Neural progenitor cell (in vitro differentiated cells): Measurements from ENCODE around the gene ZSCAN16. TPM values are rescaled to one million over a fixed set of nuclear protein-coding genes. Genes with fewer than 3 reads are reported as not detected.
A peak's percentile ranks its signal among the peaks of the same experiment; 100 is the strongest.

Experiments used
- DNase-seq: peaks from one replicate; pipeline ENCODE4 v3.0.0-alpha.2; 2016; ENCODE audit warnings: low spot score
- H2AFZ ChIP-seq: fragments of 200-600 bp; sonication (generic); replicated peaks from 2 replicates; pipeline ENCODE4 v1.6.1; 2016; ENCODE audit warnings: antibody characterized with exemption
- H3F3A ChIP-seq: fragments of 200-600 bp; sonication (generic); 2 replicates; pipeline ENCODE4 v1.6.1; 2016; ENCODE audit warnings: antibody characterized with exemption, low read depth
- H3K27ac ChIP-seq: fragments of 200-600 bp; sonication (generic); 2 replicates; pipeline ENCODE4 v1.5.1; 2016; ENCODE audit warnings: mild to moderate bottlenecking
- H3K27me3 ChIP-seq: fragments of 200-600 bp; sonication (generic); 2 replicates; pipeline ENCODE4 v1.6.1; 2016; ENCODE audit warnings: mild to moderate bottlenecking, moderate library complexity
- H3K36me3 ChIP-seq: fragments of 200-600 bp; sonication (generic); 2 replicates; pipeline ENCODE4 v1.5.1; 2016
- H3K4me1 ChIP-seq: fragments of 200-600 bp; sonication (generic); 2 replicates; pipeline ENCODE4 v1.6.1; 2016; ENCODE audit warnings: mixed run types
- H3K4me2 ChIP-seq: fragments of 200-600 bp; sonication (generic); 2 replicates; pipeline ENCODE4 v1.6.1; 2016
- H3K4me3 ChIP-seq: fragments of 200-600 bp; sonication (generic); 2 replicates; pipeline ENCODE4 v1.5.1; 2016
- H3K79me2 ChIP-seq: fragments of 200-600 bp; sonication (generic); 2 replicates; pipeline ENCODE4 v1.6.1; 2016; ENCODE audit warnings: low read depth
- H3K9ac ChIP-seq: fragments of 200-600 bp; sonication (generic); 2 replicates; pipeline ENCODE4 v1.6.1; 2016
- H3K9me3 ChIP-seq: fragments of 200-600 bp; sonication (generic); 2 replicates; pipeline ENCODE4 v1.5.1; 2016; ENCODE audit warnings: low read depth
- H4K20me1 ChIP-seq: fragments of 200-600 bp; sonication (generic); 2 replicates; pipeline ENCODE4 v1.6.1; 2016; ENCODE audit warnings: low read depth
- H3K27ac Mint-ChIP-seq: 3 replicates; pipeline ENCODE4 v1.8.0; 2021; ENCODE audit warnings: mixed read lengths
- H3K27me3 Mint-ChIP-seq: 2 replicates; pipeline ENCODE4 v1.8.0; 2022; ENCODE audit warnings: low read depth, mild to moderate bottlenecking, inconsistent platforms, moderate library complexity, mixed read lengths; ENCODE audit not compliant: insufficient read depth
- H3K36me3 Mint-ChIP-seq: 3 replicates; pipeline ENCODE4 v1.8.0; 2021; ENCODE audit warnings: mixed read lengths
- H3K4me1 Mint-ChIP-seq: 3 replicates; pipeline ENCODE4 v1.8.0; 2021; ENCODE audit warnings: mixed read lengths
- H3K4me3 Mint-ChIP-seq: 3 replicates; pipeline ENCODE4 v1.8.0; 2021; ENCODE audit warnings: mild to moderate bottlenecking, moderate library complexity, mixed read lengths
- H3K9me3 Mint-ChIP-seq: 3 replicates; pipeline ENCODE4 v1.8.0; 2020; ENCODE audit warnings: mixed read lengths
- EZH2 ChIP-seq: fragments of 200-600 bp; sonication (generic); IDR thresholded peaks from 2 replicates; pipeline ENCODE4 v1.6.1; 2017; ENCODE audit warnings: antibody characterized with exemption, mild to moderate bottlenecking, moderate library complexity
- EZH2phosphoT487 ChIP-seq: fragments of 200-600 bp; sonication (generic); IDR thresholded peaks from 2 replicates; pipeline ENCODE4 v1.6.1; 2017; ENCODE audit warnings: antibody characterized with exemption
- total RNA-seq: library from RNA; depleted of rRNA; stranded (reverse); fragments of >200 nt; gene quantifications from 2 replicates; pipeline ENCODE4 v1.2.3, GENCODE V29; 2015; ENCODE audit warnings: low replicate concordance
- TF ChIP-seq, protein P1 (sequence below): fragments of 200-600 bp; sonication (generic); IDR thresholded peaks from 2 replicates; pipeline ENCODE4 v1.5.1; 2017; ENCODE audit warnings: antibody characterized with exemption, mild to moderate bottlenecking

ZSCAN16 gene
- total RNA-seq, 1 donor from 2014 or later: 17.7 TPM

DNA sequence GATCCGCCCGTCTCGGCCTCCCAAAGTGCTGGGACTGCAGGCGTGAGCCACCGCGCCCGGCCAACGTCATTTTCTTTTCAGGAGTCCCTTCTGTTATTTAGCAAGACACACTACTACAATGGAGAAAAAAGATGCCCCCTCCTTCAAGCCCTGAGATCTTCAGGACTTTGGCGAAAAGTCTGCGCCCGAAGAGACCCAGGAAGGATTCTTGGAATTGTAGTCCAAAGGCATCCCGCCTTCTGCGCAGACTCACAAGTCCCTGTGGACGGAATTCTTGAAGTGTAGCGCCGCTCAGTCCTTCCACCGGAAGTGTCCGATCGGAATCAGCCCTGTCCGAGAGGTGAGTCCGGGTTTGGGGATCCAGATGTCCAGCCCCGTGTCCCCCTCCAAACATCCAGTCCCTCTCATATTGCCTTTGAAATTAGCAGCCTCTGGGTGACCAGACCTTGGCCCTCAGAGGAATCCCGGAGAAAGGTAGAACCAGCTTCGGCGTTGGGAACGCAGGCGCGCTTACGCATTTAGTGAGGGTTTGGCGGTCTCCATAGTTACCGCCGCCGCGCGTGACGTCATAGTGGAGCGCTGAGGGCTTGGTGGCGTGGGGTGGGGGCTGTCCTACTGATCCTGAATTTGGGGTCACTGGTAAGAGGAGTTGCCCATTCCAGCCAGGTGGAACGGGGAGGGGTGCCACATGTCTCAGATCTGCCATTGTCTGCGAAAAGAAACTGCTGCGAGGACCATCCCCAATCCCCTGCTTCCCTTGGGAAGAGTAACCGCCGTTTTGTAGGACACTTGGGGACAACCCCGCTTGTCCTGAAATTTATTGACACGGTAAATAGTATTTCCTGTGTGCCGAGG lies 43.6 kb upstream of the ZSCAN16 start:
- Histone ChIP-seq H3K4me2 (peak overlapping the region; percentile 85), H3K9ac (peak overlapping the region; percentile 80), H3K4me3 (peak overlapping the region; percentile 97), H3F3A (no peaks in the 10 kb centered on the region), H4K20me1 (no peaks in the 10 kb centered on the region), H3K27ac (no peak overlapping the region), H3K4me1 (no peaks in the 10 kb centered on the region), H2AFZ (peak overlapping the region; percentile 97), H3K9me3 (no peaks in the 10 kb centered on the region), H3K27me3 (no peaks in the 10 kb centered on the region), H3K36me3 (no peaks in the 10 kb centered on the region), H3K79me2 (peaks cover 10% of the 10 kb centered on the region)
- peak overlapping the region; percentile 99 for H3K4me3 Mint-ChIP-seq
- DNase-seq: peak; percentile 97
- H3K27ac Mint-ChIP-seq: peak overlapping the region; percentile 99
- peaks cover 9% of the 10 kb centered on the region for H3K4me1 Mint-ChIP-seq
- no peaks in the 10 kb centered on the region for H3K36me3 Mint-ChIP-seq
- H3K9me3 Mint-ChIP-seq: no peaks in the 10 kb centered on the region
- H3K27me3 Mint-ChIP-seq: no peaks in the 10 kb centered on the region
- no peak for TF ChIP-seq EZH2
- no peak for TF ChIP-seq EZH2phosphoT487
- TF ChIP-seq, protein P1, sequence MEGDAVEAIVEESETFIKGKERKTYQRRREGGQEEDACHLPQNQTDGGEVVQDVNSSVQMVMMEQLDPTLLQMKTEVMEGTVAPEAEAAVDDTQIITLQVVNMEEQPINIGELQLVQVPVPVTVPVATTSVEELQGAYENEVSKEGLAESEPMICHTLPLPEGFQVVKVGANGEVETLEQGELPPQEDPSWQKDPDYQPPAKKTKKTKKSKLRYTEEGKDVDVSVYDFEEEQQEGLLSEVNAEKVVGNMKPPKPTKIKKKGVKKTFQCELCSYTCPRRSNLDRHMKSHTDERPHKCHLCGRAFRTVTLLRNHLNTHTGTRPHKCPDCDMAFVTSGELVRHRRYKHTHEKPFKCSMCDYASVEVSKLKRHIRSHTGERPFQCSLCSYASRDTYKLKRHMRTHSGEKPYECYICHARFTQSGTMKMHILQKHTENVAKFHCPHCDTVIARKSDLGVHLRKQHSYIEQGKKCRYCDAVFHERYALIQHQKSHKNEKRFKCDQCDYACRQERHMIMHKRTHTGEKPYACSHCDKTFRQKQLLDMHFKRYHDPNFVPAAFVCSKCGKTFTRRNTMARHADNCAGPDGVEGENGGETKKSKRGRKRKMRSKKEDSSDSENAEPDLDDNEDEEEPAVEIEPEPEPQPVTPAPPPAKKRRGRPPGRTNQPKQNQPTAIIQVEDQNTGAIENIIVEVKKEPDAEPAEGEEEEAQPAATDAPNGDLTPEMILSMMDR: no peak

DNA sequence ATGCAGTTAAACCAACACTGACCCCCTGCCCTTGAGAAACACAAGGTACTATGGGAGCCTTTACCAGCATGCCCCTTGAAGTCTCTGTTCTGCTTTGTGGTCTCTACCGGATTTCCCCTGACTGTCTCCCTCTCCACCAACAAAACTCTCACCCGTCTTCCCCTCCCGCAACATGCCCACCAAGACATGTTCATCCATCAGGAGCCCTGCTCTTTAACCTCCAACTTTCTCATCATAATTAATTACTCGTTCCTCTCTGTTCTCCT lies 43.0 kb upstream of the ZSCAN16 start:
- no peaks in the 10 kb centered on the region for H3K36me3 ChIP-seq
- no peaks in the 10 kb centered on the region for H3K27me3 ChIP-seq
- H3K4me1 ChIP-seq: no peaks in the 10 kb centered on the region
- H3K4me1 Mint-ChIP-seq: peaks cover 9% of the 10 kb centered on the region
- H3K9ac ChIP-seq: peak overlapping the region; percentile 80
- H3K9me3 Mint-ChIP-seq: no peaks in the 10 kb centered on the region
- H3K27me3 Mint-ChIP-seq: no peaks in the 10 kb centered on the region
- H3K4me2 ChIP-seq: peak overlapping the region; percentile 85
- peak overlapping the region; percentile 99 for H3K4me3 Mint-ChIP-seq
- H3K79me2 ChIP-seq: peaks cover 10% of the 10 kb centered on the region
- peak overlapping the region; percentile 97 for H3K4me3 ChIP-seq
- peak overlapping the region; percentile 97 for H2AFZ ChIP-seq
- H3K9me3 ChIP-seq: no peaks in the 10 kb centered on the region
- no peak for DNase-seq
- no peaks in the 10 kb centered on the region for H4K20me1 ChIP-seq
- TF ChIP-seq EZH2: no peak
- no peak for TF ChIP-seq EZH2phosphoT487
- TF ChIP-seq, protein P1: no peak
- peak overlapping the region; percentile 99 for H3K27ac Mint-ChIP-seq
- H3K27ac ChIP-seq: no peak overlapping the region
- H3F3A ChIP-seq: no peaks in the 10 kb centered on the region
- no peaks in the 10 kb centered on the region for H3K36me3 Mint-ChIP-seq

DNA sequence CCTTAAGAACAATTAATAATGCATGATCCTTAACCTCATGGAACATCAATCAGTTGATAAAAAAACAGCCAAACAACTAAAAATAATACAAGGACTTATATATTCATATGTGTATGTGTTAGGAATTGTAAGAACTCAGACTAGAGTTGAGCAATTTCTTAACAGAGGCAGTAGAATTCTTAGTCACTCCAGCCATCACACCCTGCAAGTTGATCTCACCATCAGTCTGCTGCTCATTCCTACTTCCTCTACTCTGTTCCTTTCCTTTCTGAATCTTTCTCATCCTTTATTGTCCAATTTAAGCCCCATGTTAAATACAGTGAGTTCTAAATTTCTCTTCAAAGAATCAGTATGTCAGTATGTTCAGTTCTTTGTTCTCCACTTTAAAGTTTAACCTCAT lies 41.5 kb upstream of the ZSCAN16 start:
- H3F3A ChIP-seq: no peaks in the 10 kb centered on the region
- no peak overlapping the region for H3K4me2 ChIP-seq
- H3K27me3 Mint-ChIP-seq: no peaks in the 10 kb centered on the region
- TF ChIP-seq EZH2phosphoT487 (no peak), EZH2 (no peak)
- TF ChIP-seq, protein P1: no peak
- no peaks in the 10 kb centered on the region for H3K36me3 ChIP-seq
- H3K9ac ChIP-seq: no peak overlapping the region
- H3K36me3 Mint-ChIP-seq: peaks cover 6% of the 10 kb centered on the region
- H3K4me3 Mint-ChIP-seq: no peak overlapping the region
- no peaks in the 10 kb centered on the region for H3K9me3 ChIP-seq
- no peaks in the 10 kb centered on the region for H3K4me1 ChIP-seq
- no peak overlapping the region for H2AFZ ChIP-seq
- H3K27ac ChIP-seq: no peak overlapping the region
- H3K27me3 ChIP-seq: no peaks in the 10 kb centered on the region
- peaks cover 9% of the 10 kb centered on the region for H3K4me1 Mint-ChIP-seq
- H3K27ac Mint-ChIP-seq: no peak overlapping the region
- H3K4me3 ChIP-seq: no peak overlapping the region
- H3K9me3 Mint-ChIP-seq: peaks cover 4% of the 10 kb centered on the region
- no peak for DNase-seq
- peaks cover 10% of the 10 kb centered on the region for H3K79me2 ChIP-seq
- H4K20me1 ChIP-seq: no peaks in the 10 kb centered on the region
